OCI-M2 (cell line): ENCODE results near the gene ABHD5.

ENCODE experiments used
- DNase-seq: peaks from one replicate; lab custom pipeline; 2025; ENCODE audit not compliant: unreplicated experiment; lab: John Stamatoyannopoulos, UW

ABHD5 gene

DNA sequence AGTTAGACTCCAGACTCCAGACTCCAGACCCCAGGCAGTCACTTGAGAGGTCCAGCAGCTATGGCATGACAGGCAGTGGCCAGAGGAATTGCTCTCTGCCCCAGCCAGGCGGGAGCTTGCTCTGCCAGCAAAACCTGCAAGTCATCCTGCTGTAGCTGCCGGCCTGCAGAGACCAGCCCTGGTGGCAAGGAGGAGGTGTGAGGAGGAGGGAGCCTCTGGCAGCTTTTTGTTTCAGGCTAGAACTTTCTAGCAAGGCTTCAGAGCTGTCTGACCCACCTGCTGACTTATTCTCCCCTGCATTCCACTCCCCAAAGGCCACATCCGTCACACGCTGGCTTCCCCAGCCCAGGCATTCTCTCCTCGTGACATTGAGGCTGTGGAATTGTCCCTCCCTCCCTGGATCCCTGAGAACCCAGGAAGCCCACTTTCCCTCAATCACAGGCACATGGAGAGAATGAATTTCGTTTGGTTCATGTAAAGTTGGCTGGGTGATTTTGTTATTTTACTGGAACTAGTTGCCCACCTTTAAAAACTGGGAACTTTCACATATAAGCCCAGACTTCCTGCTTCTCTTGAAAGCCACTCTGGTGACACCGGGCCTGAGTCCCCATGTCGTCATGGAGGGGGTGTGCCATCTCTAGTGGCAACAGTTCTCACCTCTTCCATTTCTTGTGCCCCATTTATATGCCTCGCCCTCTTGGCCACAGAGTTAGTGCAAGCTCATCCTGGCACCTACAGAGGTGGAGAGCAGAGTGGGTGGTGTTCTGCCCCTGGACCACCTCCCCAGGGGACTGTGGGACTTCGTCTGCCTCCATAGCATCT is 82.7 kb downstream of the ABHD5 start:
- DNase-seq, result no peak

DNA sequence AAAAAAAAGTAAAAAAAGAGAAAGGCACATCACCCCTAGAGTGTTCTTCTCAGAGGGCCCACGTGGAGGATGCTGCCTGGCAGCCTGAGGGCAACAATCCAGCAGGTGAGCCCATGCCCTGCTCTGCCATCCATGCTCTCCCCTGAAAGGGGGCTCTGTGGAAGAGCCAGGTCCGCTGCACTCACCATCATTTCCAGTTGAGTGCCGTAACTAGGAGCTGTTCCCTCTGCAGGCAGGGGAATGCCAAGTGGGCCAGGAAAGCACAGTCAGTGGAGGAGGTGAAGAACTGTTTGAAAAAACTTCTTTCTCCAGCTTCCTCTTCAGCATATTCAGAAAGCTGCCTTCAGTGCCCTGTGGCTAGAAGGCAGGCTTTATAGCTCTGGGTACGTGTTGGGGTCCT is 84.1 kb downstream of the ABHD5 start:
- no peak for DNase-seq

DNA sequence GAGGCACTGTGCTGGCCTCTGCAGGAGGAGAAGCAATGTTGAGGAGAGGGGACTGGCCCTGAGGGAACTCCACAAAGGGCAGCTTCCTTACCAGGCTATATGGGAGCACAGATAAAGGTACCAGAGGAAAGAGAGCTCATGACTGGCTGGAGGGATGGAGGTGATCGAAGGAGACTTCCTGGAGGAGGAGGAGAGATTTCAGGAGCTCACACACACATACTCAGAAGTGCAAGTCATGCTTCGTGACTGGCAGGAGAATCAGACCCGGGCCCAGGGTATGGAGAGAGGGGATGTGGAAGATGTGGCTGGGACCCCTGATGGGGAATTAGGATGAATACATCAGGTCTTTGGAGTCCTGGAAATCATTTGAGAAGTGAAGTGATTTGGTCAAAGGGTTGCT is 85.4 kb downstream of the ABHD5 start:
- no peak for DNase-seq

DNA sequence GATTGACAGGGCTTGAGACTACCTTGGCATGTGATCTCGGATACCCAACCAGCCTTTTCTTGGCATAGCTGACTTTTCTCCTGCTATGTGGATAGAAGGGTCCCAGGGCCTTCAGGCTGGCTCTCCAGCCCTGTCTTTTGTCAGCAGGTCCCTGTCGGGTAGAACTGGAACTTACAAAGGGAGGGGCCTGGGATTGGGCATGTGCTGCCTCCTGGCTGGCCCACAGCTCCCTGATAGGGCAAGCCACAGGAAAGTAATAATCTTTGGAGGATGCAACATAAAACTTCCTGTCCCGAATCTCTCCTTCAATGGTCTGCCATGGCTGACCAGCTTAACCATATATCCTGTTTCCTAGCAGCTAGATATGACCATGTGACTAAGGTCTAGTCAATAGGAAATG is 89.1 kb downstream of the ABHD5 start:
- no peak for DNase-seq

DNA sequence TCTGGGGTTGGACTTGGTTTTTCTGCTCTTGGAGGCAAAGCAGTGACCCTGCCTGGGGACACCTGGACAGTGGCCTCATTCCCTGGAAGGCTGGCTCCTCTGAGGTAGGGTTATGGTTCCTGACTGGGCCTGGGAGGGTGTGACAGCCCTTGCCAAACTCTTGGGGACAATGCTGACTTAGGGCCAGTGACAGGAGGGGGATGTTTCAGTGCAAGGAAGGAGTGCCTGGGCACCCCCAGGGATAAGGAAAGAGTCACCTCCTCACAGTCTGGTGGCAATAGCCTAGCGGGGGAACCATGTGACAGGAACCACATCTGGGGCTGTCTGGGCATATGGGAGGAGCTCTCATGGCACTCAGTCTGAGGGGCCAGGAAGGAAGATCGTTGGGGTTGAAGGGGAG is 91.8 kb downstream of the ABHD5 start:
- no peak for DNase-seq
